ENCODE results near the gene GALNT18. TPM values are rescaled to one million over a fixed set of nuclear protein-coding genes. Genes with fewer than 3 reads are reported as not detected.

The GALNT18 gene
- total RNA-seq, 2 experiments from 2014 or later: not detected

- intact Hi-C loops (cut with micrococcal nuclease; ENCODE audit: unreplicated experiment): no loop called here
- Histone ChIP-seq H4K20me1 (ENCODE audit: insufficient read depth, low read length) (no peaks in the 10 kb centered on the region), H3K4me2 (ENCODE audit: low read length) (no peak overlapping the region), H3K4me1 (ENCODE audit: insufficient read depth, low read length, poor library complexity, severe bottlenecking) (no peaks in the 10 kb centered on the region), H3K27ac (ENCODE audit: low read depth, low read length, poor library complexity, severe bottlenecking) (no peak overlapping the region), H3K79me2 (ENCODE audit: insufficient read depth, low read depth, low read length) (no peaks in the 10 kb centered on the region), H3K4me3 (ENCODE audit: low read depth, low read length, poor library complexity, severe bottlenecking) (no peak overlapping the region), H3K36me3 (ENCODE audit: insufficient read depth, low read length) (no peaks in the 10 kb centered on the region), H3K9me3 (ENCODE audit: low read length) (no peaks in the 10 kb centered on the region), H2AFZ (ENCODE audit: low read length) (no peak overlapping the region), H3K9me2 (ENCODE audit: insufficient read depth, low read length) (no peaks in the 10 kb centered on the region)
- ChIA-PET CTCF (ENCODE audit: unreplicated experiment) (no interaction called here), POLR2A (no interaction called here)
- no peak for DNase-seq (ENCODE audit: low spot score)
- no TSS peak for BruUV-seq (replicated peaks)
- TF ChIP-seq EZH2phosphoT487 (IDR thresholded peaks at IDR 0.05; ENCODE audit: borderline replicate concordance, low read depth, low read length) (no peak), CTCF (conservative IDR thresholded peaks at IDR 0.05; ENCODE audit: low read length) (no peak)
Observed at GRCh38 chr11:11297578-11297977, 324.2 kb downstream of the GALNT18 start.

GRCh38 chr11:11296434-11296833, 325.4 kb downstream of the GALNT18 start:
- no peak overlapping the region for H3K4me2 ChIP-seq (ENCODE audit: low read length)
- no peak overlapping the region for H2AFZ ChIP-seq (ENCODE audit: low read length)
- no peak overlapping the region for H3K4me3 ChIP-seq (ENCODE audit: low read depth, low read length, poor library complexity, severe bottlenecking)
- no peaks in the 10 kb centered on the region for H3K4me1 ChIP-seq (ENCODE audit: insufficient read depth, low read length, poor library complexity, severe bottlenecking)
- BruUV-seq (replicated peaks): no TSS peak
- no peaks in the 10 kb centered on the region for H3K9me3 ChIP-seq (ENCODE audit: low read length)
- no peak overlapping the region for H3K27ac ChIP-seq (ENCODE audit: low read depth, low read length, poor library complexity, severe bottlenecking)
- ChIA-PET POLR2A (no interaction called here), CTCF (ENCODE audit: unreplicated experiment) (no interaction called here)
- TF ChIP-seq EZH2phosphoT487 (IDR thresholded peaks at IDR 0.05; ENCODE audit: borderline replicate concordance, low read depth, low read length) (no peak), CTCF (conservative IDR thresholded peaks at IDR 0.05; ENCODE audit: low read length) (no peak)
- H3K36me3 ChIP-seq (ENCODE audit: insufficient read depth, low read length): no peaks in the 10 kb centered on the region
- no peaks in the 10 kb centered on the region for H4K20me1 ChIP-seq (ENCODE audit: insufficient read depth, low read length)
- intact Hi-C loops (cut with micrococcal nuclease; ENCODE audit: unreplicated experiment): no loop called here
- DNase-seq (ENCODE audit: low spot score): no peak
- no peaks in the 10 kb centered on the region for H3K79me2 ChIP-seq (ENCODE audit: insufficient read depth, low read depth, low read length)
- H3K9me2 ChIP-seq (ENCODE audit: insufficient read depth, low read length): no peaks in the 10 kb centered on the region

- CTCF ChIA-PET (ENCODE audit: unreplicated experiment): no interaction called here
- Histone ChIP-seq H2AFZ (ENCODE audit: low read length) (no peak overlapping the region), H3K79me2 (ENCODE audit: insufficient read depth, low read depth, low read length) (no peaks in the 10 kb centered on the region), H3K27ac (ENCODE audit: low read depth, low read length, poor library complexity, severe bottlenecking) (no peak overlapping the region), H3K4me2 (ENCODE audit: low read length) (no peak overlapping the region), H3K9me3 (ENCODE audit: low read length) (no peaks in the 10 kb centered on the region), H4K20me1 (ENCODE audit: insufficient read depth, low read length) (no peaks in the 10 kb centered on the region), H3K9me2 (ENCODE audit: insufficient read depth, low read length) (no peaks in the 10 kb centered on the region), H3K4me3 (ENCODE audit: low read depth, low read length, poor library complexity, severe bottlenecking) (no peak overlapping the region), H3K36me3 (ENCODE audit: insufficient read depth, low read length) (no peaks in the 10 kb centered on the region), H3K4me1 (ENCODE audit: insufficient read depth, low read length, poor library complexity, severe bottlenecking) (no peaks in the 10 kb centered on the region)
- no peak for DNase-seq (ENCODE audit: low spot score)
- BruUV-seq (replicated peaks): no TSS peak
- intact Hi-C loops (cut with micrococcal nuclease; ENCODE audit: unreplicated experiment): no loop called here
- no peak for TF ChIP-seq EZH2phosphoT487 (IDR thresholded peaks at IDR 0.05; ENCODE audit: borderline replicate concordance, low read depth, low read length)
- no peak for TF ChIP-seq CTCF (conservative IDR thresholded peaks at IDR 0.05; ENCODE audit: low read length)
- POLR2A ChIA-PET: no interaction called here
Observed at GRCh38 chr11:11294551-11294855, 327.3 kb downstream of the GALNT18 start.

All from OCI-LY7 (cell line).